Stimulated activated naive CD4-positive, alpha-beta T cell (primary cell): Measurements from ENCODE around the gene AHSP.
"Not testable (repeated sequence)": the region's sequence is repeated elsewhere in the genome, so short reads cannot be mapped to it uniquely, and the experiment has no call there.

Experiments used
- DNase-seq, 6 experiments: peaks; one replicate each; lab custom pipeline; 2025; lab: John Stamatoyannopoulos, UW

The AHSP gene, protein sequence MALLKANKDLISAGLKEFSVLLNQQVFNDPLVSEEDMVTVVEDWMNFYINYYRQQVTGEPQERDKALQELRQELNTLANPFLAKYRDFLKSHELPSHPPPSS

GRCh38 chr16:31527734-31528274, at the start of gene AHSP:
AHSP (plus strand) TSS chr16:31527900; CDS start chr16:31528140, 240 bp downstream.
- no peak for DNase-seq

DNA sequence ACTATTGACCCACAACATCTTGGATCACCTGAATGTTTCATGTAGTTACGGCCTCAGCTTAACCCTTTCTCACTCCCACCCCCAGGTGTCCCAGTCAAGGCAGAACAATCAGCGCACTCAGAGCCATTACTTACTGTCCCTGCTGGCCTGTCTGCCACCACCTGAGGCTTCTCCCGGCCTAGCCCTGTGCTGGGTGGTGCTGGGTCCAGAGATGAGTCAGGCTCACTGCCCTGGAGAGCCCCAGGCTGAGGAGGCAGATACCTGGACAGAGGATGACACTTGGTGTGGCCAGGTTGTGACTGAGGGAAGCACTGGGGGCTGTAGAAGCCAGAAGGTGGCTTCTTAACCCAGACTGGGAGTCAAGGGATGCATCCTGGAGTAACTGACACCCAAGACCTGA, 48.7 kb upstream of the AHSP start:
- no peak for DNase-seq

DNA sequence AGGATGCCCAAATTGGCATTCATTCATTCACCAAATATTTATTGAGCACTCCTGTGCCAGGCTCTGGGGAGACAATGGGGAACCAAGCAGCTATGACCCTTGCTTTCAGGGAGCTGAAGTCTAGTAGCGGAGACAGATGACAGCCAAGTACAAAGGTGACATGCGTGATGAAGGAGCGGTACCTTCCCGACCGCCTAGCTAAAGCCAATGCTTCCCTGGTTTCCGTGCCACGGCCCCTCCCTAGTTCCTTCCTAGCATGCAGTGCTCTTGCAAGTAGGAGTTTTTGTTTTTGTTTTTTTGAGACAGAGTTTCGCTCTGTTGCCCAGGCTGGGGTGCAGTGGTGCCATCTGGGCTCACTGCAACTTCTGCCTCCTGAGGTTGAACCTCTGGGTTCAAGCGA, 47.9 kb upstream of the AHSP start:
- DNase-seq: no peak

DNA sequence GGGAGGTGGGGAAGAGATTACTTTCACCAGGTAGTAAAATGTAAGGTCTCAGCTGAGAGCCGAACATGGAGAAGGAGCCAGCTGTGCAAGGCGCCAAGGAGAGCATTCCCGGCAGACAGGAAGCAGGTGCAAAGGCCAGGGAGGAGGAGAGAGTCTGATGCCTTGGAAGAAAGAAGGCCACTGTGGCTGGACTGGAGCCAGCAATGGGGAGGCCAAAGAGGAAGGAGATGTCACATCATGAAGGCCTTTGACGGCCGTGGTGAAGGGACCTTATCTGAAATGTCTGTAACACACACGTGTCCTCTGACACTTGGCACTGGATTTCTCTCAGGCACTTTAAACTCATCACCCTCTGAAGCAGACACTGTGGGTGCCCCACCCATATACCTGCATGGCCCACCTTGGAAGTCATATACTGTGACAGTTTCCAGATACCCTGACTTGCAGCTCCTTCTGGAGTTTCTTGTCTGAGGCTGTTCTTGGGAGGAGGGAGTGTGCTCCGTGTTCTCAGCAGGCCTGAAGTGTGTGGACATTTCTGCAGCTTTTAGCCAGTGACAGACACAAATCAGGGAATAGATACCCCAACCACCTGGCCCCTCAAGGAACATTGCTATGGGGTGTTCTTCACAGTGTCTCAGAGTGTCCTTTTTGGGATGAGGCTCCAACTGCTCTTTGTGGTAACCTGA, 46.7 kb upstream of the AHSP start:
- no peak for DNase-seq

DNA sequence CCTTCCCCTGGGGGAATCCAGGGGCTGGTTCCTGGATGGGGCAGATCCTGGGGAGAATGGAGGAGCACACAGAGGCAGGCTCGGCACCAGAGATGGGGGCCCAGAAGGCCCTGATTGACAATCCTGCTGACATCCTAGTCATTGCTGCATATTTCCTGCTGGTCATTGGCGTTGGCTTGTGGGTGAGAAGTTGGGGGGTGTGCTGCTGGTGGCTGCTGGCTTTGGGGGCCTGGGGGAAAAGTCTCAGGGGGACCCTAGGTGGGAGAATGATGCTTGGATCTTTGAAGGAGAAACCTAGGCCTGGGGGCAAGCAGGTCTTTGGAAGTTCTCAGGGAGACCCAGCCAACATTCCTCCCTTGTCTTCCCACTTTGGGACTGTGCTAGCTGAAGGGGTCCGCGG, 44.6 kb upstream of the AHSP start, which contains the start of gene SLC5A2:
Gene SLC5A2 (plus strand): TSS at position 43 of the 400 bp plus-strand sequence. CDS start 14 bp downstream, at position 57.
- no peak for DNase-seq

- DNase-seq: not testable (repeated sequence)
These were observed 43.7 kb upstream of the AHSP start for GRCh38 chr16:31484048-31484447.

GRCh38 chr16:31484491-31485171, 43.1 kb upstream of the AHSP start:
- DNase-seq: no peak

GRCh38 chr16:31485571-31485970, 42.1 kb upstream of the AHSP start:
- no peak for DNase-seq

DNA sequence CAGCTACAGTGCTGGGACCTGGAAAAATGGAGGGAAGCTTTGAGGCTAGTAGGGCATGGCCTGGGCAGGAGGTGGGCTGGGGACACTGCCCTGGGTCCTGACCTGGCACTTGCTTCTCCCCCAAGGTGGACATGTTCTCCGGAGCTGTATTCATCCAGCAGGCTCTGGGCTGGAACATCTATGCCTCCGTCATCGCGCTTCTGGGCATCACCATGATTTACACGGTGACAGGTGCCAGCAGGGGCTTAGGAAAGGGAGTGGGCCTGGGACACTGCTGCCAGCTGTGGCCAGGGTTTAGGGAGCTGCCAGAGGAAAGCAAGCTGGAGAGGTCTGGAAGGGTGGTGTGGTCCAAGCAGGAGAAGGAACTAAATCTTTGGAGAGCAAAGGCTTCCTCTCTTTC, 41.7 kb upstream of the AHSP start:
- no peak for DNase-seq

DNA sequence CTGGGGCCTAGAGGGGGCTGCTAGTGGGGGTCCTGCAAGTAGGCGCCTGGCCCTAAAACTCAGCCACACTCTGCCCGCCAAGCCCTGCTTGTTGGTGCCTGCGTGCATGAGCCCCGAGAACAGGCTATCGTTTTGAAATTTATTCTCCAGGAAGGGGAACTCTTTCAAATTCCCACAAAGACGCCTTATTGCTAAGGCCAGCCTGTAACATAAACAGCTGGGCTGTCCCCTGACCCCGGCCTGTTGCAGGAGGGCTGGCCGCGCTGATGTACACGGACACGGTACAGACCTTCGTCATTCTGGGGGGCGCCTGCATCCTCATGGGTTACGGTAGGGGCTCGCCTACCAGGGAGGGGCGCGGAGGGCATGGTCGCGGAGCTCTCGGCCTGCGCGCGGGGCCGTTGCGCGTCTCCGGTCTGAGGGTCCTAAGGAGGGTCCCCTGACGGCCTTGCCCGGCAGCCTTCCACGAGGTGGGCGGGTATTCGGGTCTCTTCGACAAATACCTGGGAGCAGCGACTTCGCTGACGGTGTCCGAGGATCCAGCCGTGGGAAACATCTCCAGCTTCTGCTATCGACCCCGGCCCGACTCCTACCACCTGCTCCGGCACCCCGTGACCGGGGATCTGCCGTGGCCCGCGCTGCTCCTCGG, 40.5 kb upstream of the AHSP start:
- DNase-seq: no peak

DNA sequence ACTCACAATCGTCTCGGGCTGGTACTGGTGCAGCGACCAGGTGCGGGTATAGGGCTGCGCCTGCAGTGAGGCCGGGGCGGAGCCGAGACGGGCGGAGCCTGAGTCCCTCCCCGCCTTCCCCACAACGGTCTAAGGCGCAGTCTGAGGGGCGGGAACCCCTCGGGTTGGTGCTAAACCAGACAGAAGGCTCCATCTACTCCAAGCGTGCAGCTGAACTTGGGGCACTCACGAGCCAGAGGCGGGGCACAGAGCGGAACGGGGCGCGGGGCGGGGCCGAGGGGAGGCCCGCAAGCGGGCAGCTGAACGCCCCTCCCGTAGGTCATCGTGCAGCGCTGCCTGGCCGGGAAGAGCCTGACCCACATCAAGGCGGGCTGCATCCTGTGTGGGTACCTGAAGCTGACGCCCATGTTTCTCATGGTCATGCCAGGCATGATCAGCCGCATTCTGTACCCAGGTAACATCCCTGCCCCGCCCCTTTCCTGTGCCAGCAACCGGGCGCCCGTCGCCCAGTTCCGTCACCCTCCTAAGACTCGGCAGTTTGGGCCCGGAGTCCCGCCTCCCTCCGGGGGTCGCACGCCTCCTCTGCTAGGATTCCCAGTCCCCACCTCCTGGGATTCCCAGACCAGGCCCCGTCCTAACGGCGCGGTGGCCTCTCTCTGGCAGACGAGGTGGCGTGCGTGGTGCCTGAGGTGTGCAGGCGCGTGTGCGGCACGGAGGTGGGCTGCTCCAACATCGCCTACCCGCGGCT, 39.8 kb upstream of the AHSP start:
- peak; percentile 70 to 84 (median 78) for DNase-seq

- DNase-seq: peak in 1 of 6 experiments; percentile 30
These were observed 39.0 kb upstream of the AHSP start for GRCh38 chr16:31488468-31489297.

DNA sequence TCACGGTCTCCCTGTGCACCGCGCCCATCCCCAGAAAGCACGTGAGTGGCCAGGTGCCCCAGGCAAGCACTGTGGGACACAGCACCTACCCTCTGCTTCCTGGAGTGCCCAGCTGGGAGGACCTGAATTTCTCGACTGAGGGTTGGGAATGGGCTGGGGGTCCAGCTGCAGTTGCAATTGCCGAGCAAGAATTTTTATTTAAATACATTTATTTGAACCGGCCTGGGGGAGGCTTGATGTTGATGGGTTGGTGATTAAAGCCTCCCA, 38.5 kb upstream of the AHSP start:
- DNase-seq: no peak

GRCh38 chr16:31489616-31490584, 37.8 kb upstream of the AHSP start:
- no peak for DNase-seq

DNA sequence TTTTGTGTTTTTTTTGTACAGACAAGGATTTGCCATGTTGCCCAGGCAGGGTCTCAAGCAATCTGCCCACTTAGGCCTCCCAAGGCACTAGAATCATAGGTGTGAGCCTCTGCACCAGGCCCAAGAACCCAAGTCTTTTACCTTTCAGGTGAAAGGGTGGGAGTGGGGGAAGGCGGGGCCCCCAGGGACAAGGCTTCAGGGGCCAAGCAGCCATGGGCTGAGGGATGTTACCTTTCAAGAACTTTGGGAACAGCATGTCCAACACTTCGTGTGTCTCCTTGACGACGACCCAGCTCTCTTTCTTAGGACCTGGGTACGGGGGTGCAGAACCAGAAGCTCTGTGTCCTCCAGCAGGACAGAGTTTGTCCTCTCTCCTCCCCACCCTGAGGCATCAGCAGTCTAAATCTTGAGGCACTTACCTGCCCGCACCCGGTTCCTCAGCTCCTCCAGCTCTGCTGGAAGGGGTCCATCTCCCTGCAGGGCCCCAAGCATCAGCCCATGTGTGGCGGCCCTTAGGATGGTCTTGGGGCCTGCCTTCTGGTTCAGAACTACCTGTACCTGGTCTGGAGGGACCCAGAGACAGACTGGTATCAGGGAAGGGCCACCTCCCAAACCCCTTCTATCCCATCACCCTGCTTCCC, 35.8 kb upstream of the AHSP start:
- DNase-seq: no peak

DNA sequence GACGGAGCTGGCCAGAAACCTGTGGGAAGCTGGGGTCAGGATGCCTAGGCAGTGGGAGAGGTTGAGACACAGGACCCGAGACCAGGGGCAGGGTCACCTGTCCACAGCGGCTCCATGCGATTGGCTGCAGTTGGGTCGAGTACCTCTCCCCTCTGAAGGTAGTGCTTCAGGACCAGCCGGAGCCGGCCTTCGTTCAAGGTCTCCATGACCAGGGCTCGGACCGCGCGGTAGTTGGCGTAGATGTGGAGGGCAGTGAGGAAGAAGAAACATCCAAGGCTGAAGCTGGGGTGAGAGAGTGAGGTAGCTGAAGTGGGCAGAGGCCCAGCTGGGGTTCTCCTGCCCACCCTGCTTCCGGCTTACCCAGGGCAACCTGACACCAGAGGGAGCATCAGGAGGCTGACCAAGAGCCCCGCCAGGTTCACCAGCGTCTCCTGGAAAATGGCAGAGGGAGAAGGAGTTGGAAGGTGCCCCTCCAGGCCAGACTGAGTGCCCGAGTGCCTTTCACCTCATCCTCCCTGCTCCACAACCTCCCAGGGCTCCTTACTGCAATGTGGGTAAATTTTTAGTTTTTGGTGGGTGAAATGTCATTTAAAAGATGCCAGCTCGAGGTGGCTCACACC, 34.1 kb upstream of the AHSP start:
- DNase-seq: no peak

DNA sequence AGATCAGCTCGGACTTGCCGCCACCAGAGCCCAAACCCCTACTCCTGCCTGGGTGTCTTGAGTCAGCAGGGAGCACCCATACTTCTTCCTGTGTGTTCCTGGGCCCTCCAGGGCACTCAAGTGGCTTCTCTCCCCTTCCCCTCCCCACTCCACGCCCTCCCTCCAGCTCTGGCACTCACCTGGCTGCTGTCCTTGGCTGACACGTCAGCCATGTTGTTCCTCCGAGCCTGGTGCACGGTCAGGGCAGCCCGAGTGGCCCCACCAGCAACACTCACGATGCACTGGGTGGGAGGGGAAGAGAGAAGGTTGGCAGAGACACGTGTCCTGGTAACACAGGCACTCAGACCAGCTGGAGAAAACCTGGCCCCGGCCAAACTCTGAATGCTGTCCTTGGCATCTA, 31.0 kb upstream of the AHSP start:
- DNase-seq: no peak

DNA sequence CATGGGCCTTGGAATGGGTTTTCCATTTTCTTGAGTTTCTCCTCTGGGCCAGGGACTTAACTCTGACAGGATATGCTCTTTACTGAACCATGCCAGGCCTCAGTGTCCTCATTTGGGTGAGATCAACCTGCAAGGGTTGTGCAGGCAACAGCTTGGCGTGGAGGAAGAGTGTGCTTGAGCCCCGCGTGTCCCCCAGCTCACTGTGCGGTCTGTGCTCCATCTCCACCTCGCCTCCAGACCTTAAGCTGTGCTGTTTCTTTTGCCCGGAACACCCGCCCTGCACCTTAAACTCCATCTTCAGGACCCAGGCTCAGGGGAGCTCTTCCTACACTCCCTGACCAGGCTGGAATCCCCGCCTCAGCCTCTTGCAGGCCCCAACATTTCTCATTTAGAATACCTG, 29.2 kb upstream of the AHSP start:
- no peak for DNase-seq

DNA sequence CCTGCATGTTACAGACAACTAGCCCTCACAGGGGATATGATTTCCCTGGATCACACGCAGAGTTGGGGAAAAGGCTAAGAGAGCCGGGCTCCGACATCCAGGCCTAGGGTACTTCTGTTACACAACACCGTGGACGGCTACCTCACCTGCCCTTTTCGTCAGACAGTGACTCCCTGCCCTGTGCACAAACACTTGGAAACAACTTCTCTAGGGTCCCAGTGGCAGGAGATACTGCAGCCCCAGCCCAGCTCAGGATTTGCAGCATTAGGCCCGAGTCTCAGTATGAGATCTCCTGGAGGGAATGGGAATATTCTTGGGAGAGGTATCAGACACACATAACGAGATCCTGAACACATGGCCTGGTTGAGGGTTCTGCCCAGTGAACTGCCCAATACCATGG, 27.8 kb upstream of the AHSP start:
- no peak for DNase-seq
